Hepatic stellate cell (primary cell): ENCODE results near the gene RIOK3.
"Not testable (repeated sequence)": the region's sequence is repeated elsewhere in the genome, so short reads cannot be mapped to it uniquely, and the experiment has no call there.

Experiments
- DNase-seq: peaks from one replicate; pipeline ENCODE4 v3.0.0; 2011; ENCODE audit warnings: low spot score

Gene RIOK3

GRCh38 chr18:23495723-23496440 lies 42.8 kb downstream of the RIOK3 start:
- DNase-seq: no peak

GRCh38 chr18:23498117-23498516 lies 45.0 kb downstream of the RIOK3 start:
- DNase-seq: no peak

- DNase-seq: peak; percentile 60
Measured at GRCh38 chr18:23498877-23499276, 45.8 kb downstream of the RIOK3 start.

GRCh38 chr18:23499291-23499781 lies 46.2 kb downstream of the RIOK3 start:
- DNase-seq: peak; percentile 45

- no peak for DNase-seq
Measured at GRCh38 chr18:23501626-23502025, 48.5 kb downstream of the RIOK3 start.

GRCh38 chr18:23502516-23503037 lies 49.5 kb downstream of the RIOK3 start:
- DNase-seq: no peak

- DNase-seq: peak; percentile 89
Measured at GRCh38 chr18:23503038-23503962, 50.2 kb downstream of the RIOK3 start, which contains the start of gene RMC1. TSS of gene RMC1 (plus strand) at chr18:23503511. CDS start at chr18:23503619, 108 bp downstream.

- DNase-seq: no peak
Measured at GRCh38 chr18:23503963-23504344, 50.9 kb downstream of the RIOK3 start.

GRCh38 chr18:23504720-23505119 lies 51.6 kb downstream of the RIOK3 start:
- DNase-seq: no peak

GRCh38 chr18:23506393-23506792 lies 53.3 kb downstream of the RIOK3 start:
- DNase-seq: no peak

GRCh38 chr18:23510923-23511322 lies 57.8 kb downstream of the RIOK3 start:
- not testable (repeated sequence) for DNase-seq

GRCh38 chr18:23512216-23512615 lies 59.1 kb downstream of the RIOK3 start:
- not testable (repeated sequence) for DNase-seq

GRCh38 chr18:23512641-23513040 lies 59.6 kb downstream of the RIOK3 start:
- no peak for DNase-seq

GRCh38 chr18:23515911-23516546 lies 62.9 kb downstream of the RIOK3 start:
- DNase-seq: peak; percentile 70

- no peak for DNase-seq
Measured at GRCh38 chr18:23519734-23520133, 66.6 kb downstream of the RIOK3 start.

GRCh38 chr18:23521271-23521670 lies 68.2 kb downstream of the RIOK3 start:
- no peak for DNase-seq

GRCh38 chr18:23521907-23522306 lies 68.8 kb downstream of the RIOK3 start:
- no peak for DNase-seq

GRCh38 chr18:23523429-23524212 lies 70.5 kb downstream of the RIOK3 start:
- peak; percentile 50 for DNase-seq

GRCh38 chr18:23524213-23524707 lies 71.2 kb downstream of the RIOK3 start:
- no peak for DNase-seq

GRCh38 chr18:23526501-23527063 lies 73.5 kb downstream of the RIOK3 start:
- no peak for DNase-seq
